ENCODE results near the gene WDFY2. TPM values are rescaled to one million over a fixed set of nuclear protein-coding genes. Genes with fewer than 3 reads are reported as not detected.

WDFY2 gene
- total RNA-seq, 1 experiment from 2014 or later, result 45.5 TPM

GRCh38 chr13:51814825-51815650, 230.8 kb downstream of the WDFY2 start:
- intact Hi-C loops (cut with micrococcal nuclease; ENCODE audit: unreplicated experiment), result loop anchor here (5.0 to 10.0 kb wide), 2 partner anchors 312 to 380 kb away; partner anchors contain the start of gene NEK5
- Histone ChIP-seq H3K9me3 (ENCODE audit: low read depth, low read length, poor library complexity, severe bottlenecking) (no peaks in the 10 kb centered on the region), H3K27ac (ENCODE audit: low read depth, low read length, poor library complexity, severe bottlenecking) (no peak overlapping the region), H3K27me3 (replicated peaks; ENCODE audit: insufficient read depth, low read depth, low read length, poor library complexity) (no peaks in the 10 kb centered on the region), H3K4me3 (ENCODE audit: low read depth, low read length, poor library complexity, severe bottlenecking) (no peak overlapping the region), H3K4me1 (ENCODE audit: insufficient read depth, low read length, poor library complexity, severe bottlenecking) (peaks cover under 1% of the 10 kb centered on the region), H3K36me3 (ENCODE audit: insufficient read depth, low read length, poor library complexity, severe bottlenecking) (no peaks in the 10 kb centered on the region)
- TF ChIP-seq CTCF (conservative IDR thresholded peaks at IDR 0.05; ENCODE audit: low read depth, low read length) (peak; percentile 84), EZH2 (IDR thresholded peaks at IDR 0.05; ENCODE audit: borderline replicate concordance, low read depth, low read length, poor library complexity, severe bottlenecking) (no peak)
- no TSS peak for BruUV-seq (replicated peaks)
- peak; percentile 75 for DNase-seq (ENCODE audit: low spot score)
- CTCF ChIA-PET, result interaction anchor here (0.7 kb wide), 1 partner anchor 385 kb away, joined by 3 read pairs; no protein-coding TSS in a partner anchor
- POLR2A ChIA-PET (ENCODE audit: low non-redundant PET), result no interaction called here

- CTCF ChIA-PET, result interaction anchor here (0.6 to 0.7 kb wide), 2 partner anchors 87 to 384 kb away, joined by 3 to 6 read pairs; no protein-coding TSS in a partner anchor
- no TSS peak for BruUV-seq (replicated peaks)
- TF ChIP-seq EZH2 (IDR thresholded peaks at IDR 0.05; ENCODE audit: borderline replicate concordance, low read depth, low read length, poor library complexity, severe bottlenecking) (no peak), CTCF (conservative IDR thresholded peaks at IDR 0.05; ENCODE audit: low read depth, low read length) (no peak)
- intact Hi-C loops (cut with micrococcal nuclease; ENCODE audit: unreplicated experiment), result loop anchor here (5.0 to 10.0 kb wide), 2 partner anchors 311 to 379 kb away; partner anchors contain the start of gene NEK5
- peaks cover 5% of the 10 kb centered on the region for H3K4me1 ChIP-seq (ENCODE audit: insufficient read depth, low read length, poor library complexity, severe bottlenecking)
- H3K36me3 ChIP-seq (ENCODE audit: insufficient read depth, low read length, poor library complexity, severe bottlenecking), result no peaks in the 10 kb centered on the region
- H3K4me3 ChIP-seq (ENCODE audit: low read depth, low read length, poor library complexity, severe bottlenecking), result no peak overlapping the region
- no peaks in the 10 kb centered on the region for H3K9me3 ChIP-seq (ENCODE audit: low read depth, low read length, poor library complexity, severe bottlenecking)
- DNase-seq (ENCODE audit: low spot score), result no peak
- no peak overlapping the region for H3K27ac ChIP-seq (ENCODE audit: low read depth, low read length, poor library complexity, severe bottlenecking)
- POLR2A ChIA-PET (ENCODE audit: low non-redundant PET), result no interaction called here
- H3K27me3 ChIP-seq (replicated peaks; ENCODE audit: insufficient read depth, low read depth, low read length, poor library complexity), result no peaks in the 10 kb centered on the region
Measured at GRCh38 chr13:51815848-51816247, 231.6 kb downstream of the WDFY2 start.

GRCh38 chr13:51816604-51817249, 232.5 kb downstream of the WDFY2 start:
- Histone ChIP-seq H3K4me1 (ENCODE audit: insufficient read depth, low read length, poor library complexity, severe bottlenecking) (peaks cover 5% of the 10 kb centered on the region), H3K4me3 (ENCODE audit: low read depth, low read length, poor library complexity, severe bottlenecking) (no peak overlapping the region), H3K27me3 (replicated peaks; ENCODE audit: insufficient read depth, low read depth, low read length, poor library complexity) (no peaks in the 10 kb centered on the region), H3K27ac (ENCODE audit: low read depth, low read length, poor library complexity, severe bottlenecking) (no peak overlapping the region), H3K36me3 (ENCODE audit: insufficient read depth, low read length, poor library complexity, severe bottlenecking) (no peaks in the 10 kb centered on the region), H3K9me3 (ENCODE audit: low read depth, low read length, poor library complexity, severe bottlenecking) (no peaks in the 10 kb centered on the region)
- no peak for DNase-seq (ENCODE audit: low spot score)
- TF ChIP-seq EZH2 (IDR thresholded peaks at IDR 0.05; ENCODE audit: borderline replicate concordance, low read depth, low read length, poor library complexity, severe bottlenecking) (no peak), CTCF (conservative IDR thresholded peaks at IDR 0.05; ENCODE audit: low read depth, low read length) (no peak)
- intact Hi-C loops (cut with micrococcal nuclease; ENCODE audit: unreplicated experiment), result loop anchor here (5.0 to 10.0 kb wide), 2 partner anchors 311 to 378 kb away; partner anchors contain the start of gene NEK5
- CTCF ChIA-PET, result interaction anchor here (0.6 kb wide), 1 partner anchor 88 kb away, joined by 6 read pairs; no protein-coding TSS in a partner anchor
- POLR2A ChIA-PET (ENCODE audit: low non-redundant PET), result no interaction called here
- no TSS peak for BruUV-seq (replicated peaks)

Small RNA genes lying within 50 kb of the gene (microRNA-seq; reads per million reads assigned to microRNA genes)
- not detected for gene MIR4703

Other genes with a start within 250 kb of the WDFY2 start
- not detected in 2 replicates for gene SERPINE3, start 244.8 kb upstream of the WDFY2 start, total RNA-seq (2021)
- gene INTS6, start 131.4 kb upstream of the WDFY2 start, total RNA-seq (2021), result 86.2 and 90.4 TPM in 2 replicates
- gene DHRS12, start 219.7 kb downstream of the WDFY2 start, total RNA-seq (2021), result 2.8 and 3.1 TPM in 2 replicates